ENCODE results near the gene MYBPC2.
A peak's percentile ranks its signal among the peaks of the same experiment; 100 is the strongest.

The MYBPC2 gene

GRCh38 chr19:50500753-50501151, 68.1 kb downstream of the MYBPC2 start:
- DNase-seq (ENCODE audit: low read depth), result no peak

GRCh38 chr19:50501186-50501567, 68.5 kb downstream of the MYBPC2 start:
- DNase-seq (ENCODE audit: low read depth), result no peak

DNA sequence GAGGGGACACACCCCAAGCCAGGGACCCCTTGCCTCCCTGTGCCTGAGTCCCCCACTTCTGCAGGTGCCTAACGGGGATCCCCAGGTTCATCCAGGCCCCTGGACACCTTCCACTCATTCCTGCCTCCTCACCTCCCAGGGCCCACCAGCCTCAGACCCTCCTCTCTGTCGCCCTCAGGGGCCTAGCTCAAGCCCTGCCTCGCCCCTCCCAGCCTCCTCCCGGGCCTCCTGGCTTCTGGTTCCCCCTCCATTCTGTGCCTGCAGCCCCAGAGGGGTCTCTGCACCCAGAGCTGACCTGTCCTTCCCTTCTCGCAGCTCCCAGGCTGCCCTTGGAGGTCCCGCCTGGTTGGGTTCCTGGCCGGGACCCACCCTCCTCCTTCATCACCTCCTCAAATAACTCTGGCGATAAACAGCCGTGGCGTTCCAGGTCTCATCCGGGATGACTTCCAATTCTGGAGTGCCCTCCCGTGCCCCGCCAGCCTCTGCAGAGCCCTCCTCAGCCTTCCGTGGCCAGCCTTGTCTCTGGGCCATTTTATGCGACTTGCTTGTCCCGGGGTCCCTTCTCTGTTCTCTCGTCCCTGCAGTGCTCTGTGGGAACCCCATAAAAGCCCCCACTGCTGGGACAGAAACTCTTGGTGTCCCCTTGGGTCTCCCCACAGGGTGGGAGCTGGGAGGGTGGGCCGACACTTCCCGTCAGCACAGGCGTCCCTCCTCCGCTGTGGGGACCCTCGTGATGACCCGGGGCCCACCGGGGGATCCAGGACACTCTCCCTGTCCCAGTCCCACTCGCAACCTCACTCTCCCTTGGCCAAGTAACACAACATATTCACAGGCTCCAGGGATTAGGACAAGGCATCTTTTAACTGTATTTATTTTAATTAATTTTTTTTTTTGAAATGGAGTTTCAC, 69.1 kb downstream of the MYBPC2 start:
- DNase-seq (ENCODE audit: low read depth), result no peak

DNA sequence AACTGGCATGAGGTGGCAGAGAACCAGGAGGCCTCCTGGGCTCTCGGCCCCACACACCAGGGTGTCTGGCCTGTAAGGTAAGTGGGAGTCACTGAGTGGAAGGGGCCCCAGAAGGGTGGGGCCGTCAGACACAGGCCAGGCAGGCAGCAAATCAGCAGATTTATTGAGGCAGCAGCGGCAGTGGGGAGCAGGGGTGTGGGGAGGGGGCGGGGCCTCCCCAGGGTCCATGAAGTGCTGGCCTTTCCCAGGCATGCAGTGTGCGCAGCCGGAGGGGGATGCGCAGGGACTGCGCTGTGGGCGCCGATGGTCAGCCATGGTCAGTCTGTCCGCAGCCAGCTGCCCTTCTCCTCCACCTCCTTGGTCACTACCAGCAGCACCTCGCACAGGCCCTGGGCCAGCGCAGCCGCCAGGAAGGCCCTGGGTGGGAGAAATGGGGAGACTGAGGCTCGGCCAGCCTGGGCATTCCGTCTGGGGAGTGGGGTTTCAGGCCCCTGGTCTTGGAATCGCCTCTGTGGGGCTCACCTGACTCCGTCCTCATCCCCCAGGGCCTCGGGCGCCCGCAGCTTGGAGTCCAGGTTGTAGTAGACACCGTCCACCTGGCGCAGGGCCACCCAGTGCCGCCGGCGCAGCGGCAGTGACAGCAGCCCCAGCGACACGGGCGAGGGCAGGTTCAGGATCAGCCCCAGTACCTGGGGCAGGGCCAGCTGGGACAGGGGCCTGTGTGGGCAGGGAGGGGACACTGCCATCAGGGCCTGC, 73.3 kb downstream of the MYBPC2 start:
- no peak for DNase-seq (ENCODE audit: low read depth)

- no peak for DNase-seq (ENCODE audit: low read depth)
These were observed 74.0 kb downstream of the MYBPC2 start for GRCh38 chr19:50506700-50507099.

GRCh38 chr19:50507376-50507775, 74.7 kb downstream of the MYBPC2 start:
- DNase-seq (ENCODE audit: low read depth), result no peak

- no peak for DNase-seq (ENCODE audit: low read depth)
These were observed 76.1 kb downstream of the MYBPC2 start for GRCh38 chr19:50508843-50509190.

DNA sequence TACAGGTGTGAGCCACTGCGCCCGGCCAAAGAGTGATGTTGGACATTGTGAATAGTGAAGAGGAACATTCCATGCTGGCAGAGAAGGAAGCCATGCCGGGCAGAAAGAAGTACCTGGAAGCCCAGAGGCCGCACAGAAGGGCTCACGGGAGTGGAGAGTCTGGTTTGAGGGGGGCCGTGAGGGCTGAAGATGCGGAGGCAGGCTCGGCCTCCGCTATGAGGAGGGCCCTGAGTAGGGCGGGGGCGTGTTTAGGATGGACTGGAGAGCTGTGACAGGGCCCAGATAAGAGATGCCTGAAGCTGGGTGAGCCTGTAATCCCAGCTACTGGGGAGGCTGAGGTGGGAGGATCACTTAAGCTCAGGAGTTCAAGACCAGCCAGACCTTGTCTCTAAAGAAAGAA, 76.7 kb downstream of the MYBPC2 start:
- DNase-seq (ENCODE audit: low read depth), result no peak

DNA sequence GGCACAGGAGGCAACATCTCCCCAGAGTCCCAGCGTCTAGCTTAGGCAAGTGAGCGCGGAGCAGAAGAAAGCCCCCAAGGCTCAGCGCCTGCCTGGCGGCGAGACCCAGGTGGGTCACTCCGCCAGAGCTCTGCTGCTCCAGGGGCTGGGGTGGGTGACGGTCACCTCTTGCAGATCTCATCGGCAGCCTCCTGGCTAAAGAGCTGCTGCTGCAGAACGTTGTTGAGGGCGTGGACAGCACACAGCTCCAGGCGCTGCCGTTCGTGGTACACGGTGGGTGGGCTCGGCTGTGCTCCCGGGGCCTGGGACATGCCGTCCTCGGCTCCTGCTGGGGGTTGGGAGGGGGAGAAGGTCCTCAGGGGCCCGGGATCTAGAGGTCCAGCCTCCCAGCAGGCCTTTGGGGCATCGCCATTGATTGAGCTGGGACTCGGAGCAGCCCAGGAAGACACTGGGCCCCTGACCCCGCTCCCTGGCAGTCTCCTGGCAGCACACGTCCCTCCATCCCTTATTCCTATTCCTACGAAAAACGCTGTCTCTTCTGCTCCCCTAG, 77.5 kb downstream of the MYBPC2 start:
- no peak for DNase-seq (ENCODE audit: low read depth)

DNA sequence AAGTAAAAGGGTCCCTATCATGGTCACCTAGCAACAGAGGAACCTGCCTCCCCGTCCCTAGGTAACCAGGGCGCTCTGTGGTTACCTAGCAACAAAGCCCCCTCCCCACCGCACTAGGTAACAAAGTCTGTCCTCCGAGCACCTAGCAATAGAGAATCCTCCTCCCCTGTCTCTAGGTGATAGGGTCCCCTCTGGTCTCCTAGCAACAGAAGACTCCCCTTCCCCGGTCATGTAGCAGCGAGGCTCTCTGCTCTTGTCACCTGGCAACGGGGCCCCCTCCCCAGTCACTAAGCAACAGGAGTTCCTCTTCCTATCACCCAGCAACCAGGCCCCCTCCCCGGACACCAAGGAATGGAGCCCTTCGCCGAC, 78.0 kb downstream of the MYBPC2 start:
- no peak for DNase-seq (ENCODE audit: low read depth)

DNA sequence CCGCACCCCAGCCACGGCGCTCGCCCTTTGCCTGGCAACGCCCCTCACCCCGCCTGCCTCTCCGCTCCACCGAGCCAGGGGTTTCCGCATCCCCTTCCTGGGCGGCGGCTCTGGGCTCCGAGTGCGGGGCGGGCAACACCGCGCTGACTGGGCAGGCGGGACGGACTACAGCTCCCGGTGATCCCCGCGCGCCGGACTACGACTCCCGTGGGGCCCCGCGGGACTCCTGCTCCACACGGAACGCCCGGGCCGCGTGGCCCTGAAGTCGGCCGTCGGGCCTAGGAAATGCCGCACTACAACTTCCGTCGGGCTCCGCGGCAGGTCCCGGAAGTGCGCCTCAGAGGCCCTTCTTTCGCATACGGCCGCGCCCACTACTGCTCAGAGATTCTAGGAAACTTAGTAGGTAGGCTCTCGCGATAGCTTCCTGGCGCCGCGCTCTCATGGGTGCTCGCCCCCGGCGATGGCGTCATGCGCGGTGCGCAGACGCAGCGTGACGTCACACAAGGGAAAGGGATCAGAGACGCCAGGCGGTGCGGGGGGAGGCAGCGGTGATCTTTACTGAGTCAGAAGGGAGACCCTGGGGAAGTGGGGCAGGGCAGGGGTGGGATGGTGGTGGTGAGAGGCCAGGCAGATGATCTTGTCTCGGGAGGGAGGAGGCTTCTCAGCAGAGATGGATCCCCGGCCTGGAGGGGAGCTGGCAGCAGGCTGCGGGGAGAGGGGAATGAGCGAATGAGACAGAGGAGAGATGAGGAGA, 78.6 kb downstream of the MYBPC2 start, which contains the start of gene JOSD2:
TSS of gene JOSD2 (minus strand) at position 123 of the 754 bp plus-strand sequence. CDS start 760 bp downstream, outside the sequence.
- DNase-seq (ENCODE audit: low read depth), result peak; percentile 88

DNA sequence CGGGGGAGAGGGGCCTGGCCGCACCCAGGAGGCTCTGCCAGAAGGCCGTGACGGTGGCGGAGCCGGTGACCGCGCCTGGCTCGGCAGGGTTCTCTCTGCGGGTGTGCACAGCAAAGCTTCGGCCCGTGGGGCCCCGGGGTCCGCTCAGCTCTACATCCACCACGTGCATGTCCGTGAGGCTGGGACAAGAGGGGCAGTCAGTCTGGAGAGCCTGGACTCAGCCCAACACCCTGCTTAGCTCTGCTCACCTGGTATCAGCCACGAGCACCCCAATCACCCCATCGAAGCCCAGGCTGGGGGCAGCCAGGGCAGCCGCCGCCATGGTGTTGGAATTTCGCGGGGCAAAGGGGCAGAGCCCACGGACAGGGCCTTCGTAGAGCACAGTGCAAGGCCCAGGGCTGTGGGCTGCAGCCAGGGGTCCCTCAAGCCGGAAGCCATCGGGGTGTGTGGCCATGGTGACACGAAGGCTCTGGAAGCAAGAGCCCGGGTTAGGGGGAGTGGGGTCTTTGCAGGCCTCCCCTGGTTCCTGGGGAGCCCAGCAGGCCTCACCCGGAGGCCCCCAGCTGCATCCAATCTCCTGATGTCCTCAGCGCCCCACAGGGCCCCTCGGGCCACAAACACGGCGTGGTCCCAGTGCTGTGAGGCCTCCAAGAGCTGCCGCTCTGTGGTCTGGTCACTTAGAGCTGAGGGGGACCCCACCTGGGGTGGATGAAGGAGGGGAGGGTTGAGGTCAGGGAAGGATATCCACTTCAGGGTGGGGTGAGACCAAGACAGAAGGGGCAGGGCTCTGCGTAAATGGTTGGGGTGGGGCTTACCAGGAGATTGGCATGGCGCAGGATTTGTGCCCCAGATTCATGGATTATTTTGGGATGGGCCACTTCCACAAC, 79.7 kb downstream of the MYBPC2 start:
- no peak for DNase-seq (ENCODE audit: low read depth)

DNA sequence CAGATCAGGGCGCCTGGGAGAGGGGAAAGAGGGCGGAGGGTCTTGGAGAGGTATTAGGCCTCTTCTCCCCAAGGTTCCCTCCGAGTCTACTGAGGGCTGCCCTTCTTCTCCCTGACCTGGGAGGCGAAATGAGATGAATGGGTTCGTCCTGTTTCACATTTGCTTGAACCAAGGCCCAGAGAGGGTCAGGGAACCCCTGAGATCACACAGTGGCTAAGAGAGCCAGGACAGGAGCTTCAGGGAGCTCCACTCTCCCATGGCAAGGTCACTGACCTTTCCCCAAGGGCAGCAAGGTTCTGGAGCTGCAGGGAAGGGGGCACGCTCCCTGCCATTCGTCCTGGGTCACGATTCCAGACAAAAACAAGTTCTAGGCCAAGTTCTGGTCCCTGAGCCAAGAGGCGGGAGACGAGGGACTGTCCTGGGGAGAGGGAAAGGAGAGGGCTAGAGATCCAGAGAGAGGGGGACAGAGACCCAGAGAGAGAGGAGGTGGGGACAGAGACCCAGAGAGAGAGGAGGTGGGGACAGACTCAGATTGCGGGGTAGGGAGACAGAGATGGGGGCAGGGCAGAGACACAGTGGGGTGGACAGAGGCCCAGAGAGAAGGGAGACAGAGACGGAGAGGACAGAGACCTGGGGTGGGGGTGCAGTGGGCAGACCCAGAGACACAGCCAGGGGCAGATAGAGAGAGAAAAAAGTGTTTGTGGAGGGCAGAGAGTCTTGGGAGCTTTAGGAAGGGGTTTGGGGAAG, 80.5 kb downstream of the MYBPC2 start:
- DNase-seq (ENCODE audit: low read depth), result no peak

GRCh38 chr19:50513746-50514345, 81.2 kb downstream of the MYBPC2 start, which contains the start of gene ASPDH:
Gene ASPDH, minus strand, starts transcription at chr19:50513913. Its CDS starts 90 bp downstream, at chr19:50513823.
- no peak for DNase-seq (ENCODE audit: low read depth)

GRCh38 chr19:50514346-50515167, 81.9 kb downstream of the MYBPC2 start:
- no peak for DNase-seq (ENCODE audit: low read depth)

DNA sequence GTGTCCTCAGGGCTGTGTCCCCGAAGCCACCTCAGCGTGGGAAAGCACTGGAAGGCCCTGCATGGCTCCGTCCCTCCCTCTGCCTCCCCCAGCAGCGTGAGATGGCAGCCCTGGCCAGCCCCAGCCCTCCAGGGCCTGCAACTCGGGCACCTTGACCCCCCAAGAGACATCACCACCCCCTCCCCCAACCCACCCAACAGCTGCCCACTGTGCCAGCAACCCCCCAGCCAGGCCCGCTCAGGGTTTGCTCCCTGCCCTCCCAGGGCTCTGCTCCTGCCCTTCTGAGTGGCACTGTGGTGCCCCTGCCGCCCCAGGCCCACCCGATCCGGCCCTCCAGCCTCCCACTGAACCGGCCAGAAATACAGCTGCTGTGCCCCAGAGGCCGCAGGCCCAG, 82.5 kb downstream of the MYBPC2 start:
- DNase-seq (ENCODE audit: low read depth), result no peak

Data from stimulated activated CD8-positive, alpha-beta memory T cell treated with anti-CD3 and anti-CD28 coated beads, Interleukin-7, amount 100 ng/mL, for 24 hours (primary cell).